Measurements from ENCODE around the gene PXMP4. TPM values are rescaled to one million over a fixed set of nuclear protein-coding genes. Genes with fewer than 3 reads are reported as not detected.

Gene PXMP4
- total RNA-seq, 1 donor from 2014 or later, result 9.4 TPM

- TF ChIP-seq CTCF (IDR thresholded peaks at IDR 0.05; ENCODE audit: partially characterized antibody, unreplicated experiment), result no peak
- peaks cover 30% of the 10 kb centered on the region for H3K9me3 Mint-ChIP-seq (ENCODE audit: unreplicated experiment)
- peaks cover 20% of the 10 kb centered on the region for H3K27me3 Mint-ChIP-seq (ENCODE audit: unreplicated experiment)
- H3K36me3 Mint-ChIP-seq (ENCODE audit: unreplicated experiment), result no peaks in the 10 kb centered on the region
- H3K4me3 Mint-ChIP-seq (ENCODE audit: unreplicated experiment), result no peak overlapping the region
- no peak for DNase-seq
- peaks cover 46% of the 10 kb centered on the region for H3K4me1 Mint-ChIP-seq (ENCODE audit: low read depth, unreplicated experiment)
- peak overlapping the region; percentile 31 for H3K27ac Mint-ChIP-seq (ENCODE audit: unreplicated experiment)
These were observed 66.1 kb downstream of the PXMP4 start for GRCh38 chr20:33653900-33654596.

- peaks cover 32% of the 10 kb centered on the region for H3K9me3 Mint-ChIP-seq (ENCODE audit: unreplicated experiment)
- peak; percentile 84 for DNase-seq
- H3K27me3 Mint-ChIP-seq (ENCODE audit: unreplicated experiment), result peaks cover 18% of the 10 kb centered on the region
- H3K4me3 Mint-ChIP-seq (ENCODE audit: unreplicated experiment), result no peak overlapping the region
- peaks cover 52% of the 10 kb centered on the region for H3K4me1 Mint-ChIP-seq (ENCODE audit: low read depth, unreplicated experiment)
- peak; percentile 84 for TF ChIP-seq CTCF (IDR thresholded peaks at IDR 0.05; ENCODE audit: partially characterized antibody, unreplicated experiment)
- H3K36me3 Mint-ChIP-seq (ENCODE audit: unreplicated experiment), result no peaks in the 10 kb centered on the region
- peak overlapping the region; percentile 31 for H3K27ac Mint-ChIP-seq (ENCODE audit: unreplicated experiment)
These were observed 66.8 kb downstream of the PXMP4 start for GRCh38 chr20:33653218-33653899.

Other genes starting within 250 kb of the PXMP4 start
- 84.1 TPM for gene CBFA2T2, start 230.2 kb downstream of the PXMP4 start, total RNA-seq (ENCODE audit: unreplicated experiment)
- not detected for gene C20orf144, start 58.0 kb downstream of the PXMP4 start, total RNA-seq (ENCODE audit: unreplicated experiment)
- gene ACTL10, start 53.4 kb downstream of the PXMP4 start, total RNA-seq (ENCODE audit: unreplicated experiment), result 1.0 TPM
- gene NECAB3, start 45.9 kb downstream of the PXMP4 start, total RNA-seq (ENCODE audit: unreplicated experiment), result 146 TPM
- 66.0 TPM for gene E2F1, start 33.9 kb downstream of the PXMP4 start, total RNA-seq (ENCODE audit: unreplicated experiment)
- gene ZNF341, start 11.7 kb upstream of the PXMP4 start, total RNA-seq (ENCODE audit: unreplicated experiment), result 3.3 TPM
- gene CHMP4B, start 91.0 kb upstream of the PXMP4 start, total RNA-seq (ENCODE audit: unreplicated experiment), result 46.4 TPM